Measurements from ENCODE around the gene SLC38A9.
"Not testable (repeated sequence)": the region's sequence is repeated elsewhere in the genome, so short reads cannot be mapped to it uniquely, and the experiment has no call there.

Gene SLC38A9

DNA sequence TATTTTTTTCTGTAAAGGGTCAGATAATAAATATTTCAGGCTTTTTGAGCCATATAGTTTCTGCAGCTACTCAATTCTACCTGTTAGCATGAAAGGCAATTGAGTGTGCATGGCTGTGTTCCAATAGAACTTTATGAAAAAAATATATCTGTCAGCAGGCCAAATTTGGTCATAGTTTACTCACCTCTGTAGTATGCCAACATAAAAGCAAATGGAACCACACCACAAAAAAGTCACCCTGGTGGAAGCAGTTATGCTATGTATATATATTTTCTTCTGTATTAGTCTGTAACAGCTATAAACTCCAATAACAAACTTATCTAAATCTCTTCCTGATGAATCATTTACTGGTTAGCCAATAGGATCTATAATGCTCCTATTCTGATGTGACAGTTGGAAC, 3.4 kb downstream of the SLC38A9 start:
- DNase-seq (ENCODE audit: low read depth, low spot score) = no peak

DNA sequence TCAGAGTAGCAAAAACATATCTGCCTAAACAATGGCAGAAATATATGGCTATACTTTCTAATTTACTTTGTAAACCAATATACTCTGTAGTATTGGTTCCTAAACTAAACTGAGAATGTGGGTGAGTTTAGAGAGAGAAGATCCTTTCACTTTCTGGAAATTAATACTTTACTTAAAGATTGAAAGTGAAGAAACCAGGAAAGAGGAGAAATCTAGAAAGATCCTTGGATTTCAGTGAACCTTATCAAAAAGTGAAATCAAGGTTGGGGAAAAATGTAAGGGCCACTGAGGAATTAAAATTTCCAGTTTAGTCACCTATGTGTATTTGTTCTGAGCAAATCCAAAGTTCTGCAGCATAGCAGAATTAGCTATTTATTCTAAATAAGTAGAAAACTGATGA, 5.9 kb downstream of the SLC38A9 start:
- no peak for DNase-seq (ENCODE audit: low read depth, low spot score)

DNA sequence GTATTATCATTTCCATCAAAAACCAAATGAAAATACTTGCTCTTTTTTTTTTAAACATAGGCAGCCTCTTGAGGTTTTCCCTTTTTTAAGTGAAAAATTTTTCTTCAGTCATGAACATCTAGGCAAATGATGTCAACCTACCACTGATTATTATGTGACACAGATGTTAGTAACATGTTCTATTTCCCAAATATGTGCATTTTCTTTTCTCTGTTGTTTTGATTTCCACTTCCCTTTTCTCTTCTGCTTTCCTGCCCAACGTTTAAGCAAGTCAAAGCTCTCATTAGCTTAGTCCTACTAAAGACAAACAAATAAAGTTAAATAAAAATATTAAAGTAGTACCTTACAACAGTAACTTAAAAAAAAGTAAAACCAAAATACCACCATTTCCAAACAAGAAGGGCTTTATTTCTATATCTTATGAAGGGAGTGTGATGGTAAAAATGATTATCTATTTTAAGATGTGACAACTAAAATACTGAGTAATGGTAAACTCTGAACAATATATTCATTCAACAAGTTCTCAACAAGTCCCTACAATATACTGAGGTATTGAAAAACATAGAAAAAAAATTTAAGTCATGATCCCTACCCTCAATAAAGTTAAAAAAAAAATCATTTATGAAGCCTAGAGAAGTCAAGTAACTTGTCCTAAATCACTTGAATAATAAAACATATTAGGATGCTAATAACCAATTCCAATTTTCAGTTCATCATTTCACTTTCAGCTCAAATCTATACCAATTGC, 9.4 kb downstream of the SLC38A9 start:
- no peak for DNase-seq (ENCODE audit: low read depth, low spot score)

DNA sequence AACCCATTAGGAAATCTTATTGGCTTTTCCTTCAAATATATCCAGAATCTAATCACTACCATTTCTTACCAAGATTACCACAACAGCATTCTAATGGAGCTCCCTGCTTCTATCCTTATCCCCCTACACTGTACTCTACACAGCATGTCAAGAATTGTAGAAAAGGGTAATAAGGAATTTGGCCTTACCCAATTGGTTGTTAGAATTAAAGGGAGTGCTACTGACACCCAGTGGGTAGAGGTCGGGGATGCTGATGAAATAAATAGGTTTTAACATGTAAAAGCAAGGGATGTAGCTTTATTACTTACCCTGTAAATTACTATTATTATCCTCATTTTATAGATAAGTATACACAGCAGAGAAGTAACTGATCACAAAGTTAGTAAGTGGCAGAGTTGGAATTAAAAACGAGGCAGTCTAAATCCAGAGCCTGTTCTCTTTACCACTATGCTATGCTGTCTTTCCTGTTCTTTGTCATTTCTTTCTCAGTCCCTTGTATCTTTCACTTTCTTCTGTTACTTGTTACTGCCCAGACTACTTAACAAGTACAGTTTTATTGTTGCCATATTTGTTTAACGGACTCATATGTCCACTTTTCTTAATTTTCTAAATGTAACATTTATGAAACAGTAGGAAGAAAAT, 10.5 kb downstream of the SLC38A9 start:
- DNase-seq (ENCODE audit: low read depth, low spot score) = no peak

DNA sequence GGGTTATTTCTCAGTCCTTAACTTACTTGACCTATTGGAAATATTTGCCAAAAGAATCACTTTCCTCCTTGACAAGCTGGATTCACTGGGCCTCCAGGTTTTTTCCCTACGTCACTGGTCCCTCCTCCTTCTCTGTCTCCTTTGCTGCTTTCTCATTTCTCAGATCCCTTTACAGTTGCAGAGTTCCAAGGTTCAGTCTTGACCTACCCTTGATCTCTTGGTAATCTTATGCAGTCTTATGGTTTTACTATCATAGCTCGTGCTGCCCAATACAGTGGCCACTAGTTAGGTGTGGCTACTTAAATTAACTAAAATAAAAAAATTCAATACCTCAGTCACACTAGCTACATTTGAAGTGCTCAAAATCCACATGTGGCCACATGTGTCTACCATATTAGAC, 11.4 kb downstream of the SLC38A9 start:
- no peak for DNase-seq (ENCODE audit: low read depth, low spot score)

DNA sequence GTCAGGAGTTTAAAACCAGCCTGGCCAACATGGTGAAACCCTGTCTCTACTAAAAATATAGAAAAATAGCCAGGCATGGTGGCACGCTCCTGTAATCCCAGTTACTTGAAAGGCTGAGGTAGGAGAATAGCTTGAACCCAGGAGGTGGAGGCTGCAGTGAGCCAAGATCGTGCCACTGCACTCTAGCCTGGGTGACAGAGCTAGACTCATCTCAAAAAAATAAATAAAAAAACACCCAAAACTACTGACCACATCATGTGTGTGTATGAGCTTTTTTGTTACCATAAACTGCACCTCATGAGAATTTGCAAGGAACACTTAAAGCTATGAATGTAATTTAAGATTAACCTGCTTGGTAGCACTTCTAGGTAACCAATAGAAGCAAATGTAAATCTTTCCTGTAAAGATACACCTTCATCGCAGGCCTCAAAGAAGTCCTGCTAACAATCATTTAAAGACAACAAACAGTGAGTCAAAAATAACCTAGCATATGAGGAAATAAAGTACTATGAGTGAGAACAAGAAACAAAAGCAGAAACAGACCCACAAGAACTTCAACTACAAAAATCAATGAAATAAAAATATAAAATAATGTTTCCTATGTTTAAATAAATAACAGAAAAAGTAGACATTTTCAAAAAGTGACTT, 13.0 kb downstream of the SLC38A9 start:
- no peak for DNase-seq (ENCODE audit: low read depth, low spot score)

DNA sequence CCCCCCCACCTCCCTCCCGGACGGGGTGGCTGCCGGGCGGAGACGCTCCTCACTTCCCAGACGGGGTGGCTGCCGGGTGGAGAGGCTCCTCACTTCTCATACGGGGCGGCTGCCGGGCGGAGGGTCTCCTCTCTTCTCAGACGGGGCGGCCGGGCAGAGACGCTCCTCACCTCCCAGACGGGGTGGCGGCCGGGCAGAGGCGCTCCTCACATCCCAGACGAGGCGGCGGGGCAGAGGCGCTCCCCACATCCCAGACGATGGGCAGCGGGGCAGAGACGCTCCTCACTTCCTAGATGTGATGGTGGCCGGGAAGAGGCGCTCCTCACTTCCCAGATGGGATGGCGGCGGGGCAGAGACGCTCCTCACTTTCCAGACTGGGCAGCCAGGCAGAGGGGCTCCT, 15.4 kb downstream of the SLC38A9 start:
- DNase-seq (ENCODE audit: low read depth, low spot score) = not testable (repeated sequence)

DNA sequence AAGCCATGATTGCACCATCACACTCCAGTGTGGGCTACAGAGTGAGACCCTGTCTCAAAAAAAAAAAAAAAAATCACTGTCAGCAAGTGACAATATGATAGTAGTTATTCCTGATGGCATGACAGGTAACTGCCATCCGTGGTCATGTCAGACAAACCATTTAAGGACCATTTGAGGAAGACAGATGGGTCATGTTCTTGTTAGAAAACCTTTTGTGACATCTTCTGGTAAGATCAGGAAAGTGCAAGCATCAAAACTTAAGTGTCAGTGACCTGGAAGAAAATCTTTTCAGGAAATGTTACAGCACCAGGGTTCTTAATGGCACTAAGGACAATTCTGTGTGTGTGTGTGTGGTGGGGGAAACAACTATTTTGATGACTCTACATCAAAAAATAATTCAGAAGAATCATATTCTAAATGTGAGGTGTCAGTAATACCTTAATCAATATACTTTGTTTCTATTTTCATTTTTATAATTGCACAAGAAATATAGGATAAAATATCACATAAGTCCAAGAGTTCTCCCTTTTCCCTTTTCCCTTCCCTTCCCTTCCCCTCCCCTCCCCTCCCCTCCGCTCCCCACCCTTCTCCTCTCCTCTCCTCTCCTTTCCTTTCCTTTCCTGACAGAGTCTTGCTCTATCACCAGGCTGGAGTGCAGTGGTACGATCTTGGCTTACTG, 17.8 kb downstream of the SLC38A9 start:
- DNase-seq (ENCODE audit: low read depth, low spot score) = peak; percentile 23

DNA sequence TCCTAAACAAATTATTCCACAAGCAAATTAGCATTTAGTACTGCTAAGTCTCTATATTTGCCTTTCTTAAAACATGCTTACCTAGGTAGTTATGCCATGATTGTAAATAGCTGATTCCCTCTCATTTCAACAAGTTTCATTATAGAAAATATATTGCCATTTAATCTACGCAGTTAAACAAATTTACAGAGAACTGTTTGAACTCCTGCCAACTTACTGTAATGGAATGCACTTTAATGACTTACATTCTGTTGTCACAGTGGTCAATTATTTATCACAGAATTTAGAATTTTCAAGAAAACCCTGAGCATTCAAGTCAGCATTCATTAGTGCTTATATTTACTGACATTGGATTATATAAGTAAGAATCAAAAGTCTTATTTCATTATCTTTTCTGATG, 19.6 kb downstream of the SLC38A9 start:
- no peak for DNase-seq (ENCODE audit: low read depth, low spot score)

DNA sequence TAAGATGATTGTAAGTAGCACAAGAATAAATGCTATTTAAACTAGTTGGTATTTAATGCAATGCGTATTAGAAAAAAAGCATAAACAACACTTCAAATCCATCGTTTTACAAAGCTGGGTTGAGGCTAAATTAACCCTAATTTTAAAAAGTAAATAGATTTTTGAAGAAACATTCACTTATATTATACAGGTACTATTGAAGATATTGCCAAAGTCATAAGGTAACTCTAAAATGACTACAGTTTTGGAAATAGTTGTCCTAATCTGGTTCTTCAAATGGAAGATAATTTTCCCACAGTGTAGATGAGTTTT, 20.1 kb downstream of the SLC38A9 start:
- DNase-seq (ENCODE audit: low read depth, low spot score) = no peak

DNA sequence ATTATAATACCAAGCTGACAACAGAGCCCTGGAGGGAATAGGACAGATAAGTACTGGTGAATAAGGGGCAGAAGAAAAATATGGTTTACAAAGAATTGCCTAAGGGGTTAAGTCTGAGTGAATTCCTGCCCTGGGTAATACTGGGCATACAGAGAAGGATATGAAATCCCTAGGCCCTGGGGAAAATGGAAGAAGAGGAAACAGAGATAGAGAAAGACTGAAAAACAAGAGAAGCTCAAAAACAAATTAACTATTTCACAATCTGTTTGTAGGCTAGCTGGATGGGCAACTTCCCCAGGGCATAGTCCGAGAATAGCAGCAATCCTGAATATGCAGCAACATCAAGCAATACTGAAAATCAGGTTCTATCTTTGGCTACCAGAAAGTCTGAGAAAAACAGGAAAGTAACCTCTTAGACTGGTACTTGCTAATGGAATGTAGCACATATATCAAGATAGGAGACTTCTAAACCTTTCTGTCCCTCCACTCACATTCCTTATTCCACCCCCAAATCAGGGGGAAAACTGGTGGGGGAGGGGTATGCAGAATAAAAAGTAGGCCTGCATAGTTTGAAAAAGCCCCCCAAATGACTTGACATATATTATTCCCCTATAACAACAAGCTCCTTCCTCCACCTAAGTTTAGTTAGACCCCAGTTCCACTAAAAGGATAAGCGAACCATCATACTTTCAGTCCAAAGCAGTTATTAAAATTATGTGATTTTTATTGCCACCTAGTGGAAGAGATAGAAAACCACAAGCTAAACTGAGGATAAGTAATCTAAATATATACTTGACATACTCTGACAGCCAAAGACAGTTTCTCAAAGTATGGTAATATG, 20.6 kb downstream of the SLC38A9 start:
- peak; percentile 18 for DNase-seq (ENCODE audit: low read depth, low spot score)

DNA sequence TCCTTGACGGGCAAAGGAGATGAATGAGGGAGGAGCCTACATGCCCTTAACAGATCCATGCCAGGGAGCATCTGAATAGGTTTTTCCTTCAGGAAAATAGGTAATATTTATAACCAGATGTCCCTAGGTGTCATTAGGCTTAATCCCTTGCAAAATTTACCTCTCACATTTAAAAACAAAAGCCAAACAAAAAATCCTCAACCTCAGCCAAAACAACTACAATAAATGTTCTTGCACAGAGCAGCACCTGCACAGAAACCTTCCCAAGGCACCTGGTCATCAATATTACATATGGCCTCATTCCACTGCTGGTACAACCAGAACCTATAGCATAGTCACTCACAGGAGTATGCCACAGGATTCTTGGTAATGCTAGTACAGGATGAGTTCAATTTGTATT, 30.1 kb downstream of the SLC38A9 start:
- no peak for DNase-seq (ENCODE audit: low read depth, low spot score)

DNA sequence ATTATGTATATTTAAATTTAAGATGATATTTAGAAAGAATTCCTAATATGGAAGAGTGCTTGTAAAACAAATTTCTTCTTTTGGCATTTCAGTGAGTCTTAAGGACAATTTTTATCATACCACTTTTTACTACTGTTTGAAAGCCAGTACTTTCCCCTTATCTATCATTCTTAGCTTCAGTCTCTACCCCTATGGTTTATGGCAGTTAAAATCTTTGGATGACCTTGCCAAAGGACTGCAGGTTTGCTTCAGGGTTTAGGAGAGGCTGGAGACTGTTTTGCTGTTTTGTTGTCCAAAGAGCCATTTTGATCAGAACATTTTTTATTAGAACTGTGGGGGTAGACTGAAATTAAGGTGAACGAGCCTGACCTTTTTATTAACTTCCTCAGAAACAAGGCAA, 30.8 kb downstream of the SLC38A9 start:
- DNase-seq (ENCODE audit: low read depth, low spot score) = no peak

DNA sequence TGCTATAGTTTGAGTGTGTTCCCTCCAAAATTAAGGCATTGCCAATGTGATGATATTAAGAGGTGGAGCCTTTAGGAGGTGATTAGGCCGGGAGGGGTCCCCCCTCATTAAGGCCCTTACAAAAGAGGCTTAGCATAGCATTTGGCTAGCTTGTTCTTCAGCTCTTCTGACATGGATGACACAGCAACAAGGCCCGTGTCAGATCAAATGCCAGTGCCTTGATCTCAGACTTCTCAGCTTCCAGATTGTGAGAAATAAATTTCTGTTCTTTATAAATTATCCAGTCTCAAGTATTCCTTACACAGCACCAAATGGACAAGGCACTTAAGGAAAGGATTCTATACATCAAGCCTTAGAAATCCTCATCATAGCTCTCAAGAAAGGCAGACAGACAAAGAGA, 31.8 kb downstream of the SLC38A9 start:
- DNase-seq (ENCODE audit: low read depth, low spot score) = no peak

DNA sequence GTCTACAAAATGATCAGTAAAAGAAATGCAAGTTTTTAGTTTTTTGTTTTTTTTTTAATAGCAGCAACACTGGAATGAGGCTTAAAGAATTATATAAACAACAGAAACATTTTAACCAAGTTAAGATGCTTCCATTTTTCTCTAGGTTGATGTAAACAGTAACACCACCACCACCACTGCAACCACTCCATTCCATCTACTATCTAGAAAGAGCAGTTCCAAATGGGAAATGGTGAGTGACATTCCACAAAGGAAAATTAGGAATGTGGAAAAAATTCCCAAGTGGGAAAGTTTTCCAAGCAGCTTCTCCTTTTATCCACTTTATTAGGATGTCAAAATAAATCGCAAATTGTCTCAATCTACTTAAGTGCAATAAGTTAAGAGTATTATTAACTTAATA, 32.6 kb downstream of the SLC38A9 start:
- no peak for DNase-seq (ENCODE audit: low read depth, low spot score)

DNA sequence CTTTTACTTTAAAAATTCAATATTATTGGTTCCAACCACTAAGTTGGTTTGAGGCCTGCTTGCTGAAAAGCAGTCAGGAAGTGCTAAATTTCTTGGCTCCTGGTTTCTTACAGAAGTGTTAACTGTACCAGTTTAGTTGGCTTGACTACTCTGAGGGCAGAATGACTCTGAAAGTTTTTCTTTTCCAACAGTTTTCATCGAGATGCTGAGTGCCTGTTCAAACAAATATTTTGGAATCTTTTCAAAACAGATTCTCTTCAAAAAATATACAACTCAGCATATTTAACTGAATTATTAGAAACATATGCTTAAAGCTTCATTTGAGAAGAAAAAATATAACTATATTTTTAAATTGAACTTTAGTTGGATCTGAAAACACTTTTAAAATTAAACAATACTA, 37.0 kb downstream of the SLC38A9 start:
- no peak for DNase-seq (ENCODE audit: low read depth, low spot score)

DNA sequence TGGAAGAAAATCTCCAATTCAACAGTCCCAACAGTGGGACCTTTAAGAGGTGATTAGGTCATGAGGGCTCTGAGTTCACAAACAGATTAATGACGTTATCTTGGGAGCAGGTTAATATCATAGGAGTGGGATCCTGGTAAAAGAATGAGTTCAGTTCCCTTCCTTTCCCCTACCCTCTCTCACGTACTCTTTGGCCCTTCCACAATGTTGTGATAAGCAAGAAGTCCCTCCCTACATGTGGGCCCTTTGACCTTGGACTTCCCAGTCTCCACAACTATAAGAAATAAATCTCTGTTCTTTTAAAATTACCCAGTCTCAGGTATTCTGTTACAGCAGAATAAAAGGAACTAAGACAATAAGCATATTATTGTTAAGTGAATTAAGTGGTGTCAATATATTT, 37.8 kb downstream of the SLC38A9 start:
- DNase-seq (ENCODE audit: low read depth, low spot score) = no peak

DNA sequence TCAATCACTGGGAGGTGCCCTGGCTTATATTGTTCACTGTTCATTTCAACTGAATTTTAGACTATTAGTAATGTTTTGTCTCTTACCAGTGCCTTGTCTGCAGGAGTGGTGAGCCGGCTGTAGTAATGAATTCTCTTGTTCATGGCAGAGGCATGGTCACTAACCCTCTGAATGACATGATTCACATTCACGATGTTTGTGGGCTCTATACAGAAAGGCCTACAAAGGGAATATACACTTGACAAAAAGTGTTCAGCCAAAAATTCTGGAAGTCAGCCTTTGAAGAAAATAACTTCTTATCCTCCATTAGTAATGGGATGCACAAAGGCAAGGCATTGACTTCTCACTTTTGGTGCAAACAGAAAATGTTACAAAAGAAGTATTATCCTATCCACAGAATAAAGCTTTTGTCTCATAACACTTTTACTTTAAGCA, 39.6 kb downstream of the SLC38A9 start:
- no peak for DNase-seq (ENCODE audit: low read depth, low spot score)

DNA sequence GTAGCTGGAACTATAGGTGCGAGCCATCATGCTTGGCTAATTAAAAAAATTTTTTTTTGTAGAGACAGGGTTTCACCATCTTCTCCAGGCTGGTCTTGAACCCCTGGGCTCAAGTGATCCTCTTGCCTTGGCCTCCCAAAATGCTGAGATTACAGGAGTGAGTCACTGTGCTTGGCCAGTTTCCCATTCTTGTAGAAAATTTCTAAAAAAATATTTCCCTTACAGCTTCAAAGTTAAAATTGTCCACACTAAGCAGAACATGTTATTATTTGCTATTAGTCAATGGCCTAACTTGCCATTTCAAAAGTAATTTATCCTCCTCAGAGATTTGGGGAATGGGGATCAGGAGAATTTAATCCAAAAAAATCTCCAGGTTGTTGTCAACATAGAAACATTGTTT, 40.1 kb downstream of the SLC38A9 start:
- DNase-seq (ENCODE audit: low read depth, low spot score) = no peak

DNA sequence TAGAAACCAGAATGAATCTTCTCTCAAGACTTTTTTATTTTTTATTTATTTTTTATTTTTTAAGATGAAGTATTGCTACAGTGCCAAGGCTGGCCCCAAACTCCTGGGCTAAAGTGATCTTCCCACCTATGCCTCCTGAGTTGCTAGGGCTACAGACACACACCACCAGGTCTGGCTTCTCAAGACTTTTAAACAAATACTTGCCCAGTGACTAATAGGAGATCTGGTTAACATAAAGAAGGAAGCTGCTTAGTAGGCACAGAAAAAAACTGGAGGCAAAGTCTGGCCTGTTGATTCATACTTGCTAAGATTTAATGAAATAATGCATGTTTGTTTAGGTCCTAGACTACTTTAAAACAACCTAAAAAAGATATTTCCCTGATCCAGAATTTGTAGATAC, 43.8 kb downstream of the SLC38A9 start:
- peak; percentile 37 for DNase-seq (ENCODE audit: low read depth, low spot score)

DNA sequence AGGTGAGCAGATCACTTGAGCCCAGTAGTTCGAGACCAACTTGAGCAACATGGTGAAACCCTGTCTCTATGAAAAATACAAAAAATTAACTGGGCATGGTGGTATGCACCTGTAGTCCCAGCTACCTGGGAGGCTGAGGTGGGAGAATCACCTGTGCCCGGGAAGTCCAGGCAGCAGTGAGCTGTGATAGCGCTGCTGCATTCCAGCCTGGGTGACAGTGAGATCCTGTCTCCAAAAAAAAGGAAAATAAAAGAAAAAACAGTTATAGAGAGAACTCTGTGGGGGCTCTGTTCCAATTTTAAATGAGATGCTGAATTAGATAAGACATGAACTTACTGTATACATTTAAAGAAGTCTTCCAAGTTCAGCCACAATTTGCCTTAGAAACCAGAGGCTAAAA, 44.2 kb downstream of the SLC38A9 start:
- no peak for DNase-seq (ENCODE audit: low read depth, low spot score)

DNA sequence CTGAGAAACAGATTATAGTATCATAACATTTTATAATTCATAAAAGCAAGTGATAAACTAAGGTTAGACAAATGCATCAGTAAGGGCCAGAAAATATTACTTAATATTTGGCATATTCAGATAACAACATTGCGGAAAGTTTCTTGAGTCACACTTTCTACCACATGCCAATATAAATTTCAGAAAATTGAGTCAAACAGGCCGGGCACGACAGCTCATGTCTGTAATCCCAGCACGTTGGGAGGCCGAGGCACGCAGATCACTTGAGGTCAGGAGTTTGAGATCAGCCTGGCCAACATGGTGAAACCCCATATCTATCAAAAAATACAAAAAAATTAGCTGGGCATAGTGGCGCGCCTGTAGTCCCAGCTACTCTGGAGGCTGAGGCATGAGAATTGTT, 47.1 kb downstream of the SLC38A9 start:
- DNase-seq (ENCODE audit: low read depth, low spot score) = no peak

Data from ELF-1 (cell line).